Measurements from ENCODE around the gene FAM241B.

DNA sequence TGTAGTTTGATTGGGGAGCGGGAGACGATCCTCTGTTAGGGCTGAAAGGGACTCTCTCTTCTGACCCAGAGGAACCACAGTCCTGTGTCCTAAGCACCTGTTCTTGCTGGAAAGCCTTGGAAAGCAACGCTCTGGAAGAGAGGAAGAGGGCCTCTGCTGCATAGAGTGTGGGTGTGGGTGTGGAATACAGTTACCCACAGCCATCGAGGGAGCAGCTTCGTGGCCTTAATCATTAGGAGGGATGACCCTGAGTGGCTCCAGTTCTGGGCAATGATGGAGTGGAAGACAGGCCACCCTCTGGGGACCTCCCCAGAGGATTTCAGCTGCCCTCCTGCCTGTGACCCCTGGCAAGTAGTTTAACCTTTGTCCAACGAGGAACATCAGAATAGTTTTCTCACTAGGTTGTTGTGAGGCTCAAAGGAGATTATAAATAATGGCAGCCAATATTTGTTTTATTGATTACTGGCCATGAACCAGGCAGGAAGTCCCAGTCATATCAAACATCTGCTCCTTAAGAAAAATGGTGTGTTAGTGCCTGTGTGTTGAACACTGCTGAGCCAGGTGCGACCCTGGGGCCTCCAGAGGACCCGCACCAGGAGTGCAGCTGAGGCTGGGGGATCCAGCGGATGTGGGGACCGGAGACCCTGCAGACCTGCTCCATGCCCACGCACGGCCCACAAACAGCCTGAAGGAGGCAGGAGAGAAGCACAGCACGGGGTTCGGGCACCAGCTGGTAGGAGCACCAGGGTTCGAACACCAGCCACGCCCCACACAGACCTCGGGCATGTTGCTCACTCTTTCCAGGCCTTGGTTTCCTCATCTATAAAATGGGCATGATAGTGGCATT, 35.6 kb downstream of the FAM241B start:
- TF ChIP-seq POLR2A (IDR thresholded peaks at IDR 0.05; ENCODE audit: low read length) = no peak
- no peak for TF ChIP-seq GATA1 (IDR thresholded peaks at IDR 0.05; ENCODE audit: low read depth, low read length)
